ENCODE results near the gene ING3.

The ING3 gene
- long read RNA-seq, donor 1, transcript ING3-202 (5 exons, 1,222 nt): major isoform, 27 of 51 reads
- long read RNA-seq, donor 1, transcript ING3-203 (11 exons, 1,718 nt): minor isoform, 5 of 51 reads
- long read RNA-seq, donor 1, transcript ING3-201 (12 exons, 3,777 nt): minor isoform, 9 of 51 reads
- long read RNA-seq, donor 1, transcript ING3-205 (4 exons, 1,723 nt): minor isoform, 10 of 51 reads
- long read RNA-seq, donor 1, partial matches to known transcripts: 0 of 51 reads
- long read RNA-seq, donor 1, other reads (novel, unspliced or antisense): 0 of 51 reads
- long read RNA-seq, donor 2, transcript ING3-202 (5 exons, 1,222 nt): major isoform, 7 of 19 reads
- long read RNA-seq, donor 2, partial matches to known transcripts: 8 of 19 reads
- long read RNA-seq, donor 2, other reads (novel, unspliced or antisense): 0 of 19 reads
- long read RNA-seq, donor 3, partial matches to known transcripts: 5 of 16 reads
- long read RNA-seq, donor 3, other reads (novel, unspliced or antisense): 0 of 16 reads
- long read RNA-seq, donor 4, transcript ING3-202 (5 exons, 1,222 nt): major isoform, 7 of 26 reads
- long read RNA-seq, donor 4, transcript ING3-201 (12 exons, 3,777 nt): major isoform, 7 of 26 reads
- long read RNA-seq, donor 4, partial matches to known transcripts: 8 of 26 reads
- long read RNA-seq, donor 4, other reads (novel, unspliced or antisense): 0 of 26 reads
- long read RNA-seq, donor 5, transcript ING3-202 (5 exons, 1,222 nt): minor isoform, 12 of 46 reads
- long read RNA-seq, donor 5, transcript ING3-201 (12 exons, 3,777 nt): major isoform, 23 of 46 reads
- long read RNA-seq, donor 5, partial matches to known transcripts: 0 of 46 reads
- long read RNA-seq, donor 5, other reads (novel, unspliced or antisense): 5 of 46 reads
- long read RNA-seq, donor 6, transcript ING3-202 (5 exons, 1,222 nt): major isoform, 10 of 36 reads
- long read RNA-seq, donor 6, transcript ING3-201 (12 exons, 3,777 nt): minor isoform, 5 of 36 reads
- long read RNA-seq, donor 6, partial matches to known transcripts: 19 of 36 reads
- long read RNA-seq, donor 6, other reads (novel, unspliced or antisense): 0 of 36 reads
- long read RNA-seq, donor 7, transcript ING3-202 (5 exons, 1,222 nt): major isoform, 22 of 69 reads
- long read RNA-seq, donor 7, transcript ING3-201 (12 exons, 3,777 nt): minor isoform, 10 of 69 reads
- long read RNA-seq, donor 7, partial matches to known transcripts: 34 of 69 reads
- long read RNA-seq, donor 7, other reads (novel, unspliced or antisense): 0 of 69 reads
- long read RNA-seq, donor 8, transcript ING3-202 (5 exons, 1,222 nt): minor isoform, 8 of 23 reads
- long read RNA-seq, donor 8, transcript ING3-201 (12 exons, 3,777 nt): major isoform, 9 of 23 reads
- long read RNA-seq, donor 8, partial matches to known transcripts: 0 of 23 reads
- long read RNA-seq, donor 8, other reads (novel, unspliced or antisense): 0 of 23 reads

GRCh38 chr7:120950539-120951308 lies at the start of gene ING3:
Gene ING3 (plus strand): TSS chr7:120950777. CDS start chr7:120950897, 120 bp downstream.
- DNase-seq: peak; percentile 100

DNA sequence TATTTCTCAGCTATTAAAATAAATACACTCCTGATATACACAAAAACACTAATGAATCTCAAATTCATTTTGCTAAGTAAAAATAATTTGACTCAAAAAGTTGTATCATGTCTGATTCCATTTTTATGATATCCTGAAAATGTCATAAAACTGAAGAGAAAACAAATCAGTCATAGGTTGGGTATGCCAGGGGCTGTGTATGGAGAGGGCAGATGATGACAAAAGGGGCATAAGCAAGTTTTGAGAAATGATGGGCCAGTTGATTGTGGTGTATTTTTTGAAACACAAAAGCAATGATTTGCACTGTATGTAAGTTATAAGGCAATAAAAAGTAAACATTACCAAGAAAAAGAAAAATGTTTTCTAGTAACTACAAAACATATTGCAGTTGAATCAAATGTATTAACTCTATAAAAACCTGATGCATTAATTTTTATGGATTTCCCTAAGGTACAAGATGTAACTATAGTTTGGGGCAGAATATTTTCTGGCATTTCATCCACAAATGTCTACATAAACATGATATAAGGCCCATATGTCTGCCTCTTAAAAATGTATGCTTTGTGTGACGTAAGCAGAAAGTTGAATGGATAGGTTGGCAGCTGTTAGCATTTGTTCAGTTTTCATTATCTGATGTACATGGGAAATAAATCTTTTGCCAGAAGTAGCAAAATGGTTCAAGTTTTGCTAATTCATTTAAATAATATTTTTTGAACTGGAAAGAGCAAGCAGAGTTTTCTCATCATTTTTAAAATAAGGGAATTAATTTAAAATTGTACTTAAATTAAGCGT lies 35.1 kb upstream of the ING3 start:
- DNase-seq: no peak

- no peak for DNase-seq
Measured at GRCh38 chr7:120916121-120916520, 34.5 kb upstream of the ING3 start.

GRCh38 chr7:120916538-120916937 lies 34.0 kb upstream of the ING3 start:
- no peak for DNase-seq

- no peak for DNase-seq
Measured at GRCh38 chr7:120919466-120919865, 31.1 kb upstream of the ING3 start.

DNA sequence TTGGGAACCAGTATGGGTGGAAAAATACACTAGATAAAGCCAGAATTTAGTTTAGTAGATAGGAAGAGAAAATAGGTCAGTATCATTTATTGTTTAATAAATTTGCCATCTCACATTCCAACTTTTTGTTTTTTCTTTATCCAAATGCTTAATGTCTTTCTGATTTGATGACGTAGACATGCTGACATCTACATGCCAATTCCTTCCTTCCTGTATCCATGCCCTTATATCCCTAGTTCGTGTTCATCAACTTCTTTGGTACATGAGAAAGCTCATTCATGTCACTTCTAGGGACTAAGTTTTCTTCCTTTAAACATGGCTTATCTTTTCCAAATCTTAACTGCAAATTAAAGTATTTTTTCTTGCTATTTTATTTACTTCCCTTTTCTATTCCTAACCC lies 30.5 kb upstream of the ING3 start:
- DNase-seq: no peak

- DNase-seq: no peak
Measured at GRCh38 chr7:120920591-120921274, 29.8 kb upstream of the ING3 start.

- DNase-seq: no peak
Measured at GRCh38 chr7:120924837-120925236, 25.7 kb upstream of the ING3 start.

DNA sequence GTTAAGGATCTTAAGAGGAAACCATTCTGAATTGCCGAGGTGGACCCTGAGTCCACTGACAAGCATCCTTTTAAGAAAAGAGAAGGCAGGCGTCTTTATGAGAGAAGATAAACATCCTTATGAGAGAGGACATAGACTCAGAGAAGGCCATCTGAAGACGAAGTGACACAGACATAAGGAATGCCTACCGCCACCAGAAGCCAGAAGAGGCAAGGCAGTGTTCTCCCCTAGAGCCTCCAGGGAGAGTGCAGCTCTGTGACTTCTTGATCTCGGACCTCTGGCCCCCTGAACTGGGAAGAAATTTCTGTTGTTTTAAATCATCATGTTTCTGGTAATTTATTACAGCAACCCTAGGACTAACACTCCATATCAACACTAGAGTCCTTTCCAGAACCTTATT lies 25.2 kb upstream of the ING3 start:
- no peak for DNase-seq

DNA sequence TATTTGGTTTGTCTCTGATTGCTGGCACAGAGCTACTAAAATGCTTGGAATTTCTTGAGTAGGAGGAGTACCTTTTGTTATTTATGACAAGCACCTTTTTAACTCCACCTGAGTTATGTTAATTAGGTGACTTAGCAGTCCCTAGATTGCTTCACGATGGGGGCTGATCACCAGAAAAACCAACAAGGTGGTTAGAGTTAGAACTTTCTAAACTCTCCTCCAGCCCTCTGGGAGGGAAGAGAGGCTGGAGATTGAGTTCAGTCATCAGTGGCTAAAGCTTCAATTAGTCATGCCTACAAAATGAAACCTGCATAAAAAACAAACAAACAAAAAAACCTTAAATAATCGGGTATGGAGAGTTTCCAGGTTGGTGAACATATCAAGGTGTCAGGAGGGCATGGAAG lies 23.6 kb upstream of the ING3 start:
- no peak for DNase-seq

DNA sequence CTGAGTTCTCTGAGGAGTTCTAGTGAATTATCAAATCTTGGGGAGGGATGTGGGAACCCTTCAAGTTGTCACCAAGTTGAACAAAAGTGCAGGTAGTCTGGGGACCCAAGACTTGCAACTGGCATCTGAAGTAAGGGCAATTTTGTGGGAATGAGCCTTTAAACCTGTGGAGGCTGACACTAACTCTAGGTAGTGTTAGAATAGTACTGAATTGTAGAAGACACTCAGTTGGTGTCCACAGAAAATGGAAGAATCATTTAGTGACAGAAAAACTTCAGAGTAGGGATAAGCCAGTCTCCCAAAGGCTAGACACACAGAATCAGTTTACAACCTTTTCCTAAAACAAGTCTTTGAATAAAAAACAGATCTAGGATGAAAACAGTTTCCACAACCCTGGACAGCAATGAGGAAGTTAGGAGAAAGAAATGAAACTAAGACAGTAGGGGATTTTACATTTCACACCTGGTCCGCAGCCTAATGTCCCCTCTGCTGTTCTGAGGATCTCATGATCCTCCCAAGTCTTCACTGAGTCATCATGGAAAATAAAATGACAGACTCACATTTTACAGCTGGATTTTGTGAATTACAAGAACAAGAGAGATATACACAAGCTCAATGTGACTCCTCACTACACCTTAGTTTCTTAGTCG lies 23.0 kb upstream of the ING3 start:
- no peak for DNase-seq

DNA sequence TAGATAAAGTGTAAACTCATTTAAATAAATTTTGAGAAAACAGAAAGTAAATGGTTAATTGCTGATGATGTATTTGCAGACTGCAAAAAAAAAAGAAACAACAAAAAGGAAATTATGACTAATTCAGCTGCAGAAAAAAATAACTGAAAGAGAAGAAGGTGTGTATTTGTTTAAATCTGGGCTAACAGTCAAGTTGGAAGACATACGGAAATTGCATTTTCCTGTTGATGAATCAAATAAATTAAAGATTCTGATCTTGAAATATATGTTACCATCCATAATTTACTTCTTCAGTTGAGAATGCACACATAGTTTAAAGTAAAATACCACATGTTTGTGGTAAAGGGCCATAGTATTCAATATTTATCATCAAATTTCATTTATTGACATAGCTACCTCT lies 19.3 kb upstream of the ING3 start:
- no peak for DNase-seq

DNA sequence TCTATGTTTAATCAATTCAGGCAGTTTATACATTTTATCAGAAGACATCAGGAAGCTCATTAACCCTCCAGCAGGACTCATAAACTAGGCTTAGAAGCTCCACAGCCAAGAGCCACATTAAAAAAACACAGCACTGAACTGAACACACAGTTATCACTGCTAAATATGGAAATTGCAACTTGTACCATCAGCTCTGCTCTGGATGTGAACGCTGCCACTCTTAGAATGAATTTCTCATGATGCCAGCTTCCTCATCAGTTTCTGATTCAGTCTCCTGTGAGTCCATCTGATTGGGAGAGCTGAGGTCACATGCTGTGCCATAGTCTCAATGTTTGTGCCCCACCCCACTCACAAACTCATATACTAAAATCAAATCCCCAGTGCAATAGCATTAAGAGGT lies 17.1 kb upstream of the ING3 start:
- no peak for DNase-seq

DNA sequence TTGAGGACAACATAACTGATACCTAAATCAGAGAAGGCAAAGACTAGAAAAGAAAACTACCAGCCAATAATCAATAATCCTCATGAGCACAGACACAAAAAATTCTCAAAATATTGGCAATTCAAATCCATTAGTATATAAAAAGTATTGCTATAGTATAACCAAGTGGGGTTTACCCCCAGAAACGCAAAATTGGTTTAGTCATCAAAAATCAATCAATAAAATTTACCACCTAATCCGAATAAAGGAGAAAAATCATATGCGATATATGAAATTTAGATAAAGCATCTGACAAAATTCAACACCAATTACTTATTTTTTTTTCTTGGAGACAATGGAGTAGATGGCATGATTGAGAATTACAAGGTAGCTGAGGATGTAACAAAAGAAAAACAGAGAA lies 11.2 kb upstream of the ING3 start:
- DNase-seq: no peak

GRCh38 chr7:120941064-120941463 lies 9.5 kb upstream of the ING3 start:
- DNase-seq: no peak

- DNase-seq: no peak
Measured at GRCh38 chr7:120941856-120942255, 8.7 kb upstream of the ING3 start.

GRCh38 chr7:120942861-120943260 lies 7.7 kb upstream of the ING3 start:
- no peak for DNase-seq

DNA sequence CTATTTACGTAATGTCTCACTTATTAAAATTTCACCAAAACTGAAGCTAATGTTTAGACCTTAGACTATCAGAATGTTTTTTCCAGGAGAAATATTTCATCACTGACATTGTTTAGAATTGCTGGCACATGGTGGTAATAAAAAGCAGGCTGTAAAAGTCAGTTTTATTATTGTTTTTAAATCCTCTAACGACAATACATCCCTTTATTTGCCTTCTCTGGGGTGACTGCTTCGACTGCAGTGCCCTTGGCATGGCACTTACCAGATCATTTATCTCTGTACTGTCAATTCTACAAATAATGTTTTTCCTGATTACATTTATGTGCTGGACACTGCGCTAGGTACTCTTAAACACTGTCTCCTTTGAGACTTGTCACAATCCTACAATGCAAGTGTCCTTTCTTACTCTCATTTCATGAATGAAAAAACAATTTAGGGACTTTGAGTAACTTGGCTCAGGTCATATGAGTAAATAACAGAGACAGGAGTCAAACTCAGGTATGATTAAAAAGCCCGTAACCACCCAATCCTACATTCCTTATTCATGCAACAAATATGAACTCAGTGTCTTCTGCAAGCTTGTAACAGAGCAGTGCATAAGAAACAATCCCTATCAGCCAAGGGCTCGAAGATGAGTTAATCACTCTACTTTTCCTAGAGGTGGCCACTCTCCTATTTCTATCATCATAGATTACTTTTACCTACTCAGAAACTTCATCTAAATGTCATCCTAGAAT lies 5.6 kb upstream of the ING3 start:
- DNase-seq: no peak

DNA sequence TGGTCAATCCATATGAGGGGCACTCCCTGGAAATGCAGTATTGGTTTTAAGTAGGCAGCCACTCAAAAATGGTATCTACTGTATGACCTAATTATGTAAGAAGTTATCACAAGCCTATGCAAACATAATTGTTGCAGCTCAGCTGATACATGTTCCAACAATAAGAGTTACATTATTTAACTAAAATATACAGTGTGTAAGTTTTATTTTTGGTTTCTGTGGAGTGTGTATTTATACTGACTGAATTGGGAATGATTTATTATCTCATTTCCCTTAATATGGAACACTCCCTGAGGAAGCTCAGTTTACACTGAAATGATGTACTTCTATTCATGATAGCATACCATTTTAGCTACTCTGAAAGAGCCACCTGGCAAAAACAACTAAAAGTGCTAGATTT lies 2.6 kb upstream of the ING3 start:
- no peak for DNase-seq
